ENCODE measurements around the gene RRAS.

Gene RRAS

DNA sequence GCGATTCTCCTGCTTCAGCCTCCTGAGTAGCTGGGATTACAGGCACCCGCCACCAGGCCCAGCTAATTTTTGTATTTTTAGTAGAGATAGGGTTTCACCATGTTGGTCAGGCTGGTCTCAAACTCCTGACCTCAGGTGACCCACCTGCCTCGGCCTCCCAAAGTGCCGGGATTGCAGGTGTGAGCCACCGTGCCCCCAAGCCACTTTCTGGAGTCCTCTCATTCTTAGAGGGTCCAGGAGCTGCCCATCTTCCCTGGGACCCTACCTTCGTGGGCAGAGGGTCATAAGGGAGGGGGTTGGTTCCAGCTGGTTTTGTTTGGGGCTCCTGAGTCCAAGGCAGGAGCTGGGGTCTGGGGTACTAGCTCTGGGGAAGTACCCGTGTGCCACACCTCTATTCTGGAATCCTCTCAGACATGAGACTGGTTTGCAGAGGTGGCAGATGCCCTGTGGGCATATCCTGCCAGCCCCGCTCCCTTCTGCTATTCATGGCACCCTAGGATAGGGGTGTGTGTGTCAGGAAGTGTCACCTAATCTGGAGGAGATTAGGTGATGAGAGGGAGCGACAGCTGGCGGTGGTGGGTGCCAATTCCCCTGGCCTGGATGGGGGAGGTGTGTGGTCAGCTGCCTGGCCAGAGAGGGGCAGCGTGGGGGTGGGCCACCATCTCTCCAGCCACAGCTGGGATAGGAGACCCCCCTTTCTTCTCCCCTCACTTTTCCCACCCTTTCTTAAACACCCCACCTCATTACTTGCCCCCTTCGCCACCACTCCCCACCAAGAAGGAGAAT is 39.2 kb upstream of the RRAS start:
- DNase-seq, result no peak
- Histone ChIP-seq H3K27ac (peak overlapping the region in 1 of 2 donors; percentile 99), H3K27me3 (no peaks in the 10 kb centered on the region), H3K36me3 (peaks cover 31 to 35% (median 31%) of the 10 kb centered on the region in 3 donors), H3K4me1 (peaks cover 6 to 49% (median 41%) of the 10 kb centered on the region in 4 donors), H3K9me3 (no peaks in the 10 kb centered on the region), H3K4me3 (no peak overlapping the region)
- TF ChIP-seq CTCF (IDR thresholded peaks at IDR 0.05), result no peak
- intact Hi-C loops (cut with DNase I; ENCODE audit: low total_unique reads), result loop anchor here (5.0 to 10.0 kb wide), 2 partner anchors 167 to 184 kb away; partner anchors contain the start of genes FCGRT and RPS11

DNA sequence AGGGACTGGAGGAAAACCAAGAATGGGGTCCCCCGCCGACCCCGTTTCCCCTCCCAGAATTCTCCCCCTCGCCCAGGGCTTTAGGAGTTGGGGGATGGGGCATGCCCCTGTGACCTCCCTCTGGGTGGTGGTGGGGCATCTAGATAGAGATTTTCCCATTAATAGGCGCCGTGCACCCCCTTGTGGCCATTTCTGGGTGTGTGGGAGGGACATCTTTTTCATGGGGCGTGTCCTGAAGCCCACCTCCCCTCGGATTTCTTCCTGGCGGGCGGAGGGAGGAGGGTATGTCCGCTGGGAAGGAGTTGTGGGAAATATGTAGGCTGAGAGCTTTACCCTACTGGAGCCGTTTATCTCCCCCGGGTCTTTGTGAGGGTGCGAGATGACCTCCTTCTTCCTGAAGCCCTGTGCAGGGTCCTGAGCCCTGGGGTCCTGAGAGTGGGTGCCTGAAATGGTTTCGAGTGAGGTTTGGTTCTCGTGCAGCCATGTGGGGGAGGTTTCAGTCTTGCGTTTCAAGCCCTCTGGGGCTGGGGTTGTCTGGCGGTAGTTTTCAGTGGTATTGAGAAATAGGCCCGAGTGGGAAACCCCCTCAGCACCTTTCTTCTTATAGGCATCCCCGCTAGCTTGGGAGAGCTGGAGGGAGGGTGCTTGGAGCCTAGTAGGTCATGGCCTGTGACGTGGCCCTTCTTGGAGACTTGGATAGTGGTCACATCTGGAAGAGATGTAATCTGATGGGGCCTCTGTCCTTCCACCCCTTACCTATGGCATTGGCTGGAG is 38.1 kb upstream of the RRAS start:
- peak; percentile 73 to 85 for DNase-seq
- TF ChIP-seq CTCF (IDR thresholded peaks at IDR 0.05), result peak; percentile 50 to 64
- Histone ChIP-seq H3K27me3 (no peaks in the 10 kb centered on the region), H3K4me3 (peak overlapping the region; percentile 91 to 100), H3K9me3 (no peaks in the 10 kb centered on the region), H3K27ac (peak overlapping the region; percentile 97 to 99), H3K4me1 (peaks cover 6 to 49% (median 41%) of the 10 kb centered on the region in 4 donors), H3K36me3 (peaks cover 20 to 25% (median 21%) of the 10 kb centered on the region in 3 donors)
- intact Hi-C loops (cut with DNase I; ENCODE audit: low total_unique reads), result loop anchor here (2.0 to 10.0 kb wide), 3 partner anchors 87 to 183 kb away; partner anchors contain the start of genes FCGRT, PRR12 and RPS11

DNA sequence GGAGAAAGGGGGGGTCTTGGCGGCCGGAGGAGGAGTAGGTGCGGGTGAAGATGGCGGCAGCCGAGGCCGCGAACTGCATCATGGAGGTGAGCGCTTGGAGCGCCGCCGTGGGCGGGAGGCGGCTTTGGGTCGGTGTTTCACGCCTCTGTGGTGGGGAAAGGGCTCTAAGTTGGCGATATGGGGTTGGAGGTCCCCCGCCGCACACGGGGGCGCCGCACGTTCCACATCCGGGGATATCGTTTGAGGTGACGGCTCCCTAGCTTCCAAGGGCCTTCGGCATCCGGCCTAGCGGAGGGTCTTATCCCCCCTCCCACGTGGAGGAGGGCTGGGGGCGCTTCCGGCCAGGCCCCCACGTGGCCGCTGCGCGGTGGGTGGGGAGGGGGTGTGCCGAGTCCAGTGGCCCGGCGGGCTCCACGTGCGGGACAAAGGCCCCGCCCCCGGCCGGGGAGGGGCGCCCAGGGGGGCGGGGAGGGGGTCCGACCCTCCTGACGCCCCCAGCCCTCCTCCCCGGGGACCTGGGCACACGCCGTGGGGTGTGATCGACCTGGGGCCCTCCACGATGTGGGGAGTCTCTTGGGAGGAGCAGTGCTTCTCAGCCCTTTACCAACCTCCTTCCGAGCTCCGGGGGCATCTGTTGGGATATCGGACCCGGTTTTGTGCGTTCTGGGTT is 37.4 kb upstream of the RRAS start, which contains the start of gene PRMT1:
TSS of gene PRMT1 (plus strand) at position 41 of the 670 bp plus-strand sequence. CDS start at position 51, 10 bp downstream.
- no peak for TF ChIP-seq CTCF (IDR thresholded peaks at IDR 0.05)
- intact Hi-C loops (cut with DNase I; ENCODE audit: low total_unique reads), result loop anchor here (2.0 to 10.0 kb wide), 3 partner anchors 87 to 183 kb away; partner anchors contain the start of genes FCGRT, PRR12 and RPS11
- Histone ChIP-seq H3K4me3 (peak within 1 kb of the TSS; percentile 91 to 100), H3K27me3 (no peaks in the 10 kb centered on the region), H3K9me3 (no peaks in the 10 kb centered on the region), H3K36me3 (peaks cover 13 to 18% (median 14%) of the 10 kb centered on the region in 3 donors), H3K27ac (peak within 1 kb of the TSS; percentile 97 to 99), H3K4me1 (peaks cover 6 to 50% (median 42%) of the 10 kb centered on the region in 4 donors)
- no peak for DNase-seq

DNA sequence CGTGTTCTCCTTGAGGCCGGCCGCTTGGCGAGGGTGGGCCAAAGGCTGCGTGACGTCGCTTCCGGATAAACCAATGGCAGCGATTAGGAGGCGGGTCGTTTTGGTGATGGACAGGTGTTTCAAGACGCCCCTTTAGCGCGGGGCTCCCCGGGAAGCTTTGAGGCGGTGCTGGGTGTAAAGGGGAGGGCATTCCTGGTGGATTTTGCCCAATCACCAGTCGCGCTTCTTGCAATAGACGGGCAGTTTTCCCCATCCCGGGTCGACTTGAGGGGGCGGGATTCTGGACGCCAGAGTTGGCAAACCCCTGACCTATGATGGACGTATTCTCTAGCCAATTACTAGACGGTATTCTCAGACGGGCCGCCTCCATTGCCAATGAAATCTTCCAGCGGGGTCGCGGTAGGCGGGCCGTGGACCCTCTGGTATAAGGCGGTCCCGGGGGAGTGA is 36.9 kb upstream of the RRAS start:
- no peaks in the 10 kb centered on the region for H3K27me3 ChIP-seq
- H3K9me3 ChIP-seq, result no peaks in the 10 kb centered on the region
- intact Hi-C loops (cut with DNase I; ENCODE audit: low total_unique reads), result loop anchor here (2.0 to 10.0 kb wide), 3 partner anchors 86 to 182 kb away; partner anchors contain the start of genes FCGRT, PRR12 and RPS11
- H3K27ac ChIP-seq, result peak overlapping the region; percentile 97 to 99
- H3K4me3 ChIP-seq, result peak overlapping the region; percentile 91 to 100
- H3K4me1 ChIP-seq, result peaks cover 6 to 55% (median 44%) of the 10 kb centered on the region in 4 donors
- H3K36me3 ChIP-seq, result peaks cover 7 to 12% (median 8%) of the 10 kb centered on the region in 3 donors
- DNase-seq, result peak; percentile 100
- TF ChIP-seq CTCF (IDR thresholded peaks at IDR 0.05), result no peak

Measured in tibial artery (tissue), 4 donors.